Suprapubic skin (tissue), 4 donors: ENCODE measurements around the gene TSPOAP1.

ENCODE experiments used
- EP300 ChIP-seq: sonication (generic); formaldehyde crosslinking; IDR thresholded peaks from one replicate; pipeline ENCODE4 v1.6.1; 2017; ENCODE audit warnings: antibody characterized with exemption
- POLR2A ChIP-seq, 2 donors: fragments of 450-650 bp; IDR thresholded peaks; one replicate each; pipeline ENCODE4 v1.6.1; 2017; ENCODE audit warnings: antibody characterized with exemption in 2 of 2, mild to moderate bottlenecking in 2 of 2, moderate library complexity in 2 of 2
- POLR2AphosphoS5 ChIP-seq, 3 donors: sonication (generic); formaldehyde crosslinking; IDR thresholded peaks; one replicate each; pipeline ENCODE4 v1.6.1; 2017; ENCODE audit warnings: antibody characterized with exemption in 3 of 3
- TF ChIP-seq, protein P1 (sequence below), 2 donors: fragments of 200-600 bp in 1 of 2; fragments of 450-650 bp in 1 of 2; sonication (generic) in 1 of 2; IDR thresholded peaks; one replicate each; pipeline ENCODE4 v1.5.1; 2016 to 2019; ENCODE audit warnings: antibody characterized with exemption in 2 of 2, mild to moderate bottlenecking in 1 of 2, moderate library complexity in 1 of 2

DNA sequence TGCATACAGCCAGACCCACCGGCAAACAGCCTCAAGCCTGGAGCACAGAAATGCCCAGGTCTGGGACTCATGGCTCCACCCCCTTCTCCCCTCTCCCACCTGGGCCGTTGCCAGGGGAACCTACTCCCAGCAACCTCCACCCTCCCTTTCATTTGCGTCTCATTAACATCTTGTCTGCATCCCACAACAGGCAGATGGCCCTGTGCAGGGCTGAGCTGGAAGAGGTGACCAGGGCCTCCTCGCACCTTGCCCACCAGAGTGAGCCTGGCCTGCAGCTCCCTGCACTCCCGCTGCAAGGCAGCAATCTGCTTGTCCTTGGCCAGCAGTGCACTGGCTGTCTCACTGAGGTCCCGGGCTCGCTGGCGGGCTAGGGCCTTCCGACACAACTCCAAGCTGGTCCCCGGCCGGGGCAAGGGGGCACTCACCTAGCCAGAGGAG lies 3.3 kb downstream of the TSPOAP1 start:
- no peak for TF ChIP-seq POLR2AphosphoS5 (IDR thresholded peaks at IDR 0.05)
- TF ChIP-seq, protein P1, sequence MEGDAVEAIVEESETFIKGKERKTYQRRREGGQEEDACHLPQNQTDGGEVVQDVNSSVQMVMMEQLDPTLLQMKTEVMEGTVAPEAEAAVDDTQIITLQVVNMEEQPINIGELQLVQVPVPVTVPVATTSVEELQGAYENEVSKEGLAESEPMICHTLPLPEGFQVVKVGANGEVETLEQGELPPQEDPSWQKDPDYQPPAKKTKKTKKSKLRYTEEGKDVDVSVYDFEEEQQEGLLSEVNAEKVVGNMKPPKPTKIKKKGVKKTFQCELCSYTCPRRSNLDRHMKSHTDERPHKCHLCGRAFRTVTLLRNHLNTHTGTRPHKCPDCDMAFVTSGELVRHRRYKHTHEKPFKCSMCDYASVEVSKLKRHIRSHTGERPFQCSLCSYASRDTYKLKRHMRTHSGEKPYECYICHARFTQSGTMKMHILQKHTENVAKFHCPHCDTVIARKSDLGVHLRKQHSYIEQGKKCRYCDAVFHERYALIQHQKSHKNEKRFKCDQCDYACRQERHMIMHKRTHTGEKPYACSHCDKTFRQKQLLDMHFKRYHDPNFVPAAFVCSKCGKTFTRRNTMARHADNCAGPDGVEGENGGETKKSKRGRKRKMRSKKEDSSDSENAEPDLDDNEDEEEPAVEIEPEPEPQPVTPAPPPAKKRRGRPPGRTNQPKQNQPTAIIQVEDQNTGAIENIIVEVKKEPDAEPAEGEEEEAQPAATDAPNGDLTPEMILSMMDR (IDR thresholded peaks at IDR 0.05), result no peak
- TF ChIP-seq POLR2A (IDR thresholded peaks at IDR 0.05), result no peak
- TF ChIP-seq EP300, result no peak
